Gastroesophageal sphincter (tissue), 4 donors: Measurements from ENCODE around the gene GOLGA8K. TPM values are rescaled to one million over a fixed set of nuclear protein-coding genes. Genes with fewer than 3 reads are reported as not detected.
"Not testable (repeated sequence)": the region's sequence is repeated elsewhere in the genome, so short reads cannot be mapped to it uniquely, and the experiment has no call there.

Source experiments
- ATAC-seq: fragments of 150-250 bp; one replicate; pipeline ENCODE4 v1.9.1; 2016; ENCODE audit warnings: mild to moderate bottlenecking, moderate library complexity
- H3K27ac ChIP-seq, 4 donors: fragments of 200-600 bp; sonication (generic) in 3 of 4; 1 replicate in 3 of 4; 2 replicates in 1 of 4; pipeline ENCODE4 v1.5.1; 2016 to 2019
- H3K27me3 ChIP-seq: fragments of 200-600 bp; sonication (generic); one replicate; pipeline ENCODE4 v1.5.1; 2019
- H3K36me3 ChIP-seq, 2 donors: fragments of 200-600 bp; sonication (generic); one replicate each; pipeline ENCODE4 v1.5.1; 2019; ENCODE audit warnings: control low read depth in 1 of 2
- H3K4me1 ChIP-seq, 3 donors: fragments of 200-600 bp; sonication (generic); 1 replicate in 2 of 3; 2 replicates in 1 of 3; pipeline ENCODE4 v1.5.1; 2016 to 2019; ENCODE audit warnings: control low read depth in 2 of 3
- H3K4me3 ChIP-seq, 2 donors: fragments of 200-600 bp; sonication (generic); one replicate each; pipeline ENCODE4 v1.5.1; 2019; ENCODE audit warnings: mild to moderate bottlenecking in 1 of 2, moderate library complexity in 1 of 2
- H3K9me3 ChIP-seq, 3 donors: fragments of 200-600 bp; sonication (generic); one replicate each; pipeline ENCODE4 v1.5.1; 2017 to 2019; ENCODE audit warnings: control low read depth in 2 of 3
- WGBS, 2 donors: methylation state at CpG; one replicate each; pipeline ENCODE4 v1.1.5; 2018; ENCODE audit warnings: low coverage in 1 of 2; 5-methylcytosine and 5-hydroxymethylcytosine counted together
- total RNA-seq, 4 donors: library from RNA; depleted of rRNA; stranded (reverse); fragments of >200 nt; gene quantifications; one replicate each; pipeline ENCODE4 v1.1.0, GENCODE V29; 2016

Gene GOLGA8K
- total RNA-seq, 4 donors from 2014 or later: 0.31 to 1.4 TPM; not detected in 2

DNA sequence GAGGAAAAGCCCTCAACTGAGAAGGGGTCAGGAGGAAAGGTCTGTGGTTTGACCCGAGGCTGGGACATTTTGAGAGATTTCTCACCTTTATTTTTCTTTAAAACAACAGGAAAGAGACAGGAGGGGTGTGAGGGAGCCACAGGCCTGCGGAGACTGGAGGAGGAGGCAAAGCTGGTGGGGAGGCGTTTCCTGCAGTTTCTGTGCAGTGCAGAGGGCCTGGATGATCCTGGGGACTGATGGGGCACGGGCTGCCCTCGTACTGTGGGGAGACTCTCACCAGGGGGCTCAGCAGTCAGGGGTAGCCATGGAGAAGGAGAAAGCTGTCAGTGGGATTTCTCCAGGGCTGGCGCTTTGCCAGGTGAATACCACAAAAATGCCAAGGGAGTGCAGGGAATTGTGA lies 29.4 kb downstream of the GOLGA8K start:
- not testable (repeated sequence) for H3K27ac ChIP-seq, H3K9me3 ChIP-seq, ATAC-seq, H3K36me3 ChIP-seq, H3K4me1 ChIP-seq, H3K4me3 ChIP-seq, H3K27me3 ChIP-seq
- no CpG with 5 or more reads among the region's 6 CpGs for WGBS, 2 donors

DNA sequence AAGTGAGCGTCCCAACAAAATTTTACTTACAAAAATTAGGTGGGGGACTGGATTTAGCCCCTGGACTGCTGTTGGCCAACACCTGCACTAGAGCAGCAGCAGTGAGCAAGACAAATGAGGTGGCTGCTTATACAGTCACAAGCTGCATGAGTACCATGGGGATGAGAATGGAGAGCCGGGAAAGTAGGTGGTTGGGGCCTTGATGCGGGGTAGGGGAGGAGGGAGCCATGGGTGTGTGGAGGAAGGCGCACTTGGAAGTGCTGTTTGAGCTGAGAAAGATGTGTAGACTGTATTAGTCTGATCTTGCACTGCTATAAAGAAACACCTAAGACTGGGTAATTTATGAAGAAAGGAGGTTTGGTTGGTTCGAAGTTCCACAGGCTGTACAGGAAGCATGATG lies 31.0 kb downstream of the GOLGA8K start:
- H3K4me1 ChIP-seq, H3K4me3 ChIP-seq, H3K36me3 ChIP-seq, H3K27me3 ChIP-seq, H3K9me3 ChIP-seq, H3K27ac ChIP-seq, ATAC-seq: not testable (repeated sequence)
- 88 to 93% methylated on average over 3 of the region's 5 CpGs for WGBS, 2 donors

DNA sequence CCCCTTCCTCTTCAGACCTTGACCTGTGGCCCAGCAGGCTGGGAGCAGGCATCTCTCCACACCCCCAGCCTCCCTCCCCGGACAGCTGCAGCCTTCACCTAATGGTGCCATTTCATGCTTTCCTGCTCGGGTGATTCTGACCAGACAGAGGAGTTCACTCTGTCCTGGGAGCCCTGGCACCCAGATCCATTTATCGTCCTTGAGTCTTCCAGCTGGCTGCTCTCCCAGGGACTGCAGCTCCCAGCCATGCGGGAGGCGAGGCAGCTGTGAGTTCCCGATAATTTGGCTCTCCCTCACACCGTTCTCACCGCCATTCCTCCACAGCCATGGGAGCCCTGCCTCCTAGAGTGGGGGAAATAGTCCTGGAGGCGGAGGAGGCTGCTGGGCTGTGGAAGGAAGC lies 32.6 kb downstream of the GOLGA8K start:
- H3K36me3 ChIP-seq, H3K9me3 ChIP-seq, H3K4me3 ChIP-seq, H3K27me3 ChIP-seq, H3K27ac ChIP-seq, H3K4me1 ChIP-seq, ATAC-seq: not testable (repeated sequence)
- no CpG with 5 or more reads among the region's 9 CpGs for WGBS, 2 donors

DNA sequence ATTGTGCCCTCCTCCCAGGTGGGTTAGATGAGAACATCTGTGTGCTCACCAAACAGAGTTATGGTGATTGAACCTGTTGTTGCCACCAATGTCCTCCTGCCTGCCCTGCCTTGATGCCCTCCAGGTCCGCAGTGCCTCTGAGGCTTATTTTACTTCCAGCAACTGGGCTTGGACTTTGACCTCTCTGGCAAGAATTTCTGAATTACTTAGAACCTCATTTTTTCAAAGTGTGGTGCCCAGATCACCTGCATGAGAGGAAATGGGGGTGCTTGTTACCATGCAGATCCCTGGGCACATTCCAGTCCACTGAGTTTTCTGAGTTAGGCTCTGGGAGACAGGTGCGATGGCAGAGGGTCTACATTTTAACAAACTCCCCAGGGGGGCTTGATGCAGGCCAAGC lies 33.0 kb downstream of the GOLGA8K start:
- not testable (repeated sequence) for H3K9me3 ChIP-seq, H3K36me3 ChIP-seq, ATAC-seq, H3K4me3 ChIP-seq, H3K4me1 ChIP-seq, H3K27me3 ChIP-seq, H3K27ac ChIP-seq
- no CpG with 5 or more reads among the region's 2 CpGs for WGBS, 2 donors

DNA sequence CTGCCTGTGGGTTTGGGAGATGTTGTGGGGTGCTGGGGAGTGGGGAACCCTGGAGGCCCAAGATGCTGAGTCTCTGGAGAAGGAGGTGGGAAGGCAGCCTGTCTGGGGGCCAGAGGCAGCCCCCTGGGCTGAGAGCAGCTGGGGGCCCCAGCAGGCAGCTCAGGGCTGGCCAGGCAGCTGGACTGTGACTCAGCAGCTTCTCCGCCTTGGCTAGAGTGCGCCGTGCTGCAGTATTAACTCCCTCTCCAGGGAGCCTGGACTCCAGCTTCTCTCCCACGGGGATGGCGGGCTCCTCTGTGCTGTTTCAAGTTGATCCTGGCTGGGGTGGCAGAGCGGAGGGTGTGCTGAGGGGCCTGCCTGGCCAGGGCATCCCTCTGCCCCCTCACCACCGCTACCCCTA lies 36.6 kb downstream of the GOLGA8K start:
- H3K27ac ChIP-seq, H3K9me3 ChIP-seq, H3K27me3 ChIP-seq, ATAC-seq, H3K4me1 ChIP-seq, H3K4me3 ChIP-seq, H3K36me3 ChIP-seq: not testable (repeated sequence)
- WGBS, 2 donors: no CpG with 5 or more reads among the region's 7 CpGs

DNA sequence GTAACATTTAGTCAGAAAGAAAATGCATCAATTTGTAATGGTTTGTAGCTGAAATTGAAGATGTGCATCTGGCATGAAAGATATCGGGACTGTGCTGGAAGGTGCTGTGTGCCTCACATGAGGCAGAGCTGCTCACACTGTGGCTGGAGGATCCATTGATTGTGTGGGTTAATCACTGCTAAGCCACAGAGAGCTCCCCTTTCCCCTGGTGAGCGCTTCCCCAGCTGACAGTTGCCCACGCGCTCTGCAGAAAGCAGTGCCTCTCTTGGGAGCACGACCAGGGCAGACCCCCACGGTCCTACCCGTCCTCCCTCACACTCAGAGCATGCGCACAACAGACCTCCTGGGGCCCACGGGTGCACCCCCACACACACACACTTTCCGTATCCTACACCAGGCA lies 37.1 kb downstream of the GOLGA8K start:
- not testable (repeated sequence) for ATAC-seq, H3K9me3 ChIP-seq, H3K27ac ChIP-seq, H3K27me3 ChIP-seq, H3K4me3 ChIP-seq, H3K4me1 ChIP-seq, H3K36me3 ChIP-seq
- no CpG with 5 or more reads among the region's 10 CpGs for WGBS, 2 donors

DNA sequence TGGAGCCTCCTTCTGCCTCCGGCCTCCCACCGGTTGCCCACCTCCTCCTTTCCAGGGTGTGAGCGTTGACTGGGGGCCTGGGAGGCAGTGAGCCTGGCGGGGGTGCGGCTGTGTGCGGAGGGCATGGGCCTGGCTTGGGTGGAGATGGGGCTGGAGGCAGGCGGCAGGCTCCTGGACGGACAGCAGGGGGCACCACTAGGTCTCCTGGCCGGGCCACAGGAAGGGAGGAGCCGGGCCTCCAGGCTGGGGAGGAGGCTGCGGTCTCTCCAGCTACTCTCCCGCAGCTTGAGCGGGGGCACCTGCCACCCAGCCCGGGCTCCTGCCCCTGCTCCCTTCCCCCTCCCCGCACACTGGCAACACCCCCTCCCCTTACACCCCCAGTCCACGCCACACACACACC lies 38.1 kb downstream of the GOLGA8K start:
- not testable (repeated sequence) for H3K4me3 ChIP-seq, H3K9me3 ChIP-seq, H3K27me3 ChIP-seq, H3K4me1 ChIP-seq, H3K27ac ChIP-seq, H3K36me3 ChIP-seq, ATAC-seq
- WGBS, 2 donors: no CpG with 5 or more reads among the region's 16 CpGs

DNA sequence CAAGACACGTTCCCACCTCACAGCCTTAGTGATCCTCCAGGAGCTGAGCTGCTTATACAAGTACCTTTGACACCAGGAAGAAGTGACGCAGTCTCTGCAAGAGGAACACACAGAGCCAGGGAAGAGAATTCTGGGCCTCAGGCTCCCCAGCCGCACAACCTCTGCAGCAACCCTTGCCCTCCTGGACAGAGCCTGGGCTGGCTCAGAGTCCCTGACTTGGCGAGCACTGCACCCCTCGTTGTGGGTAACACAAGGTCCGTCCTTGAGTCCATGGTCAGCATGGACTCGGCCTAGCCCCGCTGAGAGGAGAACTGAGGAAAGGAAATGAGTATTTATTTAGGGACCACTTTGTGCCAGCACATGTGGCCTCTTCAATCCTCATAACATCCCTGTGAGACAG lies 39.6 kb downstream of the GOLGA8K start:
- not testable (repeated sequence) for H3K4me3 ChIP-seq, H3K36me3 ChIP-seq, H3K27me3 ChIP-seq, H3K4me1 ChIP-seq, H3K9me3 ChIP-seq, H3K27ac ChIP-seq, ATAC-seq
- WGBS, 2 donors: no CpG with 5 or more reads among the region's 8 CpGs

DNA sequence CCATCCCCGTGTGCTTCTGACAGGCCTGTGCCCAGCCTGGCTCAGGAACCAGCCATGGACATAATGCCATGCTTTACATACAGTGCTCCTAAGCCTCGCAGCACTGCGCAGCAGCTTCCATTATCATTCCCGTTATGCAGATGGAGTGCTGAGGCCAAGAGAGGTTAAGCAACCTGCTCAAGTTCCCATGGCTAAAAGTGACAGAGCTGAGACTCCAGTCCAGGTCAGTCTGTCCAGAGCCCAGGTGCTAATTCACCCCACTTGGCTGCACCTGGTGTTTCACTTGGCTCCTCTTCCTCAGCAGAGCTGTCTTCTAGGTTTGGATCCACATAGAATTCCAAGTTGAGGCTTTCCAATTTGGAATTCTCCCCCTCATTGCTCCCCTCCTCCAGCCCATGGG lies 41.4 kb downstream of the GOLGA8K start:
- WGBS, 2 donors: no CpG with 5 or more reads among the region's 4 CpGs

DNA sequence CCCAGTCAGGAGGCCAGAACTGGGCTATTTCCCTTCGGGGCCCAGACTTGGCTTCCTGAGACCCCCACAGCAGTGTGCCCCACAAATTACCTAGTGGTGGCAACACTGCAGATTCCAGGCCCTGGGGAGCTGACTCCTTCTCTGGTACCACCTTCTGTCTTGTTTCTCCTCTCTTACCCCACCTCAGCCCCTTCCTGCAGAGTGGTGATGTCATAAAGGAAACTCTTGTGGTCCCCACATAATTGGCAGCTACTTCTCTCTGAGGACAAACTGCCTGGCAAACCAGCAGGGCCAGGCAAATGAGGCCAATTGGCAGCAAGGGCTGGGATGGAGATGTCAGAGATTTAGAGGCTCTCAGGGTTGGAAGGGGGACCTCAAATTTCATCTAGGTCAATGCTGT lies 44.6 kb downstream of the GOLGA8K start:
- 57% methylated on average over 1 of the region's 1 CpG; no CpG with 5 or more reads in 1 of the 2 donors for whole genome bisulfite sequencing, 2 donors
- not testable (repeated sequence) for H3K27ac ChIP-seq, H3K27me3 ChIP-seq, H3K4me3 ChIP-seq, ATAC-seq, H3K36me3 ChIP-seq, H3K4me1 ChIP-seq, H3K9me3 ChIP-seq

More for the DNA sequence above, 41.4 kb downstream of the GOLGA8K start:
- not testable (repeated sequence) for H3K27ac ChIP-seq, ATAC-seq, H3K4me1 ChIP-seq, H3K36me3 ChIP-seq, H3K4me3 ChIP-seq, H3K27me3 ChIP-seq, H3K9me3 ChIP-seq

DNA sequence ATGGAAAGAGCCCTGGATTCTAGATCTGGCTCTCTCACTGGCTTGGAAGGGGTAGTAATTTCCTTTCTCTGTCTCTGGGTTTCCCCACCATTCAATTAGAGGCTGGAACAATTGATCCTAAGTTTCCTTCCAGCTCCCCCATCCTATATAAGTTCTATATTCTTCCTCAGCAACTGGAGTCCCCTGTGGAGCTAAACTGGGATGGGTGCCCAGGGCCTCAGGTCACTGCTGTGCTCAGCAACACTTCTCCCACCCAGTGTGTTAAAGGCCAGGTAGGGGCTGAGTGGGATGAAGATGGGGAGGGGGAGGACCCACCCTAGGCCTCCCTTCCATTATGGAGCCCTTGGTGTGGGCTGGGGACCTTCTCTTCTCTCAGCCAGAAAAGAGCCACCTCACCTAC lies 46.2 kb downstream of the GOLGA8K start:
- not testable (repeated sequence) for H3K27me3 ChIP-seq, H3K9me3 ChIP-seq, H3K4me1 ChIP-seq, H3K27ac ChIP-seq, ATAC-seq, H3K4me3 ChIP-seq, H3K36me3 ChIP-seq

DNA sequence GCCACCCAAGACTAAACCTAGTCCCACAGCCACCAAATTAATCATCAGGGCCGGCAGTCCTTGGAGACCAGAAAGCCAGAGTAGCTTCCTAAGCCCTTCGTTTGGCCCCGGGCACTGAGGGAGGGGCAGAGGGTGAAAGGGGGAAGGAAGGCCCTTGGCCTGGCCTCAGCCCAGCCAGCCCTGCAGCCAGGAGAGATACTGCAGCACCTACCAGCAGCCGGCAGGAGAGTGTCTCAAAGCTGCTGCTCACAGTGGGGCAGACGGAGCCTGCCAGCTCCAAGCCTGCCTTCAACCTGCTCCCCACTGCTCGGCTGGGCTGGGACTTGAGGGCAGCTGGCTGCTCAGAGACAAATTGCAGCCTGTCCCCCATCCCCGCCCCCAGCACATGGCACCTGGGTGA lies 50.3 kb downstream of the GOLGA8K start:
- no CpG with 5 or more reads among the region's 7 CpGs for WGBS, 2 donors
- not testable (repeated sequence) for H3K9me3 ChIP-seq, H3K36me3 ChIP-seq, H3K27ac ChIP-seq, H3K4me3 ChIP-seq, H3K27me3 ChIP-seq, H3K4me1 ChIP-seq, ATAC-seq

DNA sequence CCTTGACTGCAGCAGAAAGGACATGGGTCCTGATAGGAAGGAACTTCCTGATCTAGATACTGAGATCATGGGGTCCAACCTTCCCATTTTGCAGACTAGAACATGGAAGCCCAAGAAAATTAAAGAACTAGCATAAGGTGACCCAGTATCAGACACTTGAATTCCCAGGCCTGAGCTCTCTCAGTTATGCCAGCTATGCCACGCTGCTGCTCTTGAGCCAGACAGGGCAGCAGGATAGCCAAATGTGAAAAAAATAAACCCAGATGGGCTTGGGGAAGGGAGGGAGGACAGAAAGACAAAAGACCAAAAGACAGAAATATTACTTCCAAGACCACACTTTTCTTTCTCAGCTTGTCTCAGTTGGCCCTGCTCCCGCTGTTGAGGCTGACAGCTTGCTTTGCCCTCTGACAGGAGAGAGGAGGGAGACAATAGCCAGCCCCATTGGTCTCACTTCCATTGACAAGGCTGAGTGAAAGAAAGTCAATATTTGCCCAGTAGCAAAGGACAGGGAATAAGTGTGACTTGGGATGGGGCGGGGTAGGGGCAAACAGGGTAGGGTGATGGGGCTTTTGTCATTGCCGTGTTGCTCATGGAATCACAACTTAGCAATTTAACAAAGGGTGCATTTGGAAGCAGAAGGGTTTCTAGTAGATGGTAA lies 52.4 kb downstream of the GOLGA8K start:
- ATAC-seq: not testable (repeated sequence)

DNA sequence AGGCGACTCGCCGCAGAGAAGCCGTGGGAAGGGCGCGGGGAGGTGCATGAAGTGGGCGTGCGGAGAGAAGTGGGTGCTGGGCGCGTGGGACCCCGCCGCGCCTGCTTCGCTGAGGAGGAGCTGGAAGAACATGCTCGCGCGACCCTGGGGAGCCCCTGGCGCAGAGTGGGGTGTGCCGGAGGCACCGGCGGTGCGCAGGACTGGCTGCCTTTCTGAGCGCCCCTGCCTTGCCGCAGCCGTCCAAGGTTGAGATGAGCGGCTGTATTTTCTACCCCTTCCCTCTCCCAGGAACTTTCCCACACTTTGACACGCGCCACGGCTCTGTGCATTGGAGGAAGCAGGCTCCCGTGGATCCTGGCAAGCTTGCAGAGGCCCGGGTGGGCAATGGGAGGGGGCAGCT lies 56.1 kb downstream of the GOLGA8K start:
- H3K4me3 ChIP-seq: not testable (repeated sequence)

More for the DNA sequence above, 52.4 kb downstream of the GOLGA8K start:
- not testable (repeated sequence) for H3K27ac ChIP-seq, H3K9me3 ChIP-seq, H3K4me1 ChIP-seq, H3K36me3 ChIP-seq, H3K27me3 ChIP-seq, H3K4me3 ChIP-seq
- WGBS, 2 donors: 80% methylated on average over 1 of the region's 4 CpGs; no CpG with 5 or more reads in 1 of the 2 donors

More for the DNA sequence above, 56.1 kb downstream of the GOLGA8K start:
- WGBS, 2 donors: no CpG with 5 or more reads among the region's 31 CpGs
- not testable (repeated sequence) for H3K27ac ChIP-seq, H3K27me3 ChIP-seq, ATAC-seq, H3K36me3 ChIP-seq, H3K4me1 ChIP-seq, H3K9me3 ChIP-seq
